ENCODE results near the gene DLEC1. TPM values are rescaled to one million over a fixed set of nuclear protein-coding genes. Genes with fewer than 3 reads are reported as not detected.

The DLEC1 gene
- total RNA-seq, 1 donor from 2014 or later: under 0.01 TPM

DNA sequence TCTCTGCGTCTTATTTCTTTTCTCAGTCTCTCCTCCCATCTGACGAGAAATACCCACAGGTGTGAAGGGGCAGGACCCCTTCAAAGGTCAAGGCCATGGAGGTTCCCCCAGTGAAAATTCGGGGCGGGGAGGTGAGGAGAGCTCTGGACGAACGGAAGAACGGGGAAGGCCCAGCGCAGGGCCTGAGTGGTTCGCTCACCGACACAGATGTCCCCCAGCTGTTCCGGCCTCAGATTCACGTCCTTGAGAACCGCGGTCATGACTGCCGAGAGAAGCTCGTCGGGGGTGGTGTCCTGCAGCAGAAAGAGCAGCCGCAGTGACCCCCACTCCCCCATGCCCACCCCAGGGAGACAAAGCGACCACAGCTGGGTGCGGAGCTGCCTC is 97.4 kb downstream of the DLEC1 start:
- Histone ChIP-seq H3K4me3 (ENCODE audit: low read length in 3 of 3) (peak overlapping the region; percentile 88 to 96 (median 95)), H3K27ac (ENCODE audit: low read depth, low read length) (peak overlapping the region; percentile 67), H3K4me1 (ENCODE audit: control insufficient read depth in 3 of 3, insufficient read depth in 3 of 3, low read length in 3 of 3) (peaks cover 27 to 37% (median 29%) of the 10 kb centered on the region in 3 donors), H3K9ac (ENCODE audit: low read depth in 1 of 3, low read length in 3 of 3) (peak overlapping the region; percentile 87 to 96 (median 91)), H3K36me3 (ENCODE audit: control insufficient read depth in 3 of 3, insufficient read depth in 3 of 3, low read length in 3 of 3) (peaks cover 30 to 42% (median 37%) of the 10 kb centered on the region in 3 donors), H3K9me3 (ENCODE audit: control insufficient read depth in 3 of 3, low read length in 3 of 3) (no peaks in the 10 kb centered on the region), H3K27me3 (ENCODE audit: control insufficient read depth in 3 of 3, insufficient read depth in 3 of 3, low read length in 3 of 3) (peaks cover 0 to 5% (median 0%) of the 10 kb centered on the region in 3 donors)

DNA sequence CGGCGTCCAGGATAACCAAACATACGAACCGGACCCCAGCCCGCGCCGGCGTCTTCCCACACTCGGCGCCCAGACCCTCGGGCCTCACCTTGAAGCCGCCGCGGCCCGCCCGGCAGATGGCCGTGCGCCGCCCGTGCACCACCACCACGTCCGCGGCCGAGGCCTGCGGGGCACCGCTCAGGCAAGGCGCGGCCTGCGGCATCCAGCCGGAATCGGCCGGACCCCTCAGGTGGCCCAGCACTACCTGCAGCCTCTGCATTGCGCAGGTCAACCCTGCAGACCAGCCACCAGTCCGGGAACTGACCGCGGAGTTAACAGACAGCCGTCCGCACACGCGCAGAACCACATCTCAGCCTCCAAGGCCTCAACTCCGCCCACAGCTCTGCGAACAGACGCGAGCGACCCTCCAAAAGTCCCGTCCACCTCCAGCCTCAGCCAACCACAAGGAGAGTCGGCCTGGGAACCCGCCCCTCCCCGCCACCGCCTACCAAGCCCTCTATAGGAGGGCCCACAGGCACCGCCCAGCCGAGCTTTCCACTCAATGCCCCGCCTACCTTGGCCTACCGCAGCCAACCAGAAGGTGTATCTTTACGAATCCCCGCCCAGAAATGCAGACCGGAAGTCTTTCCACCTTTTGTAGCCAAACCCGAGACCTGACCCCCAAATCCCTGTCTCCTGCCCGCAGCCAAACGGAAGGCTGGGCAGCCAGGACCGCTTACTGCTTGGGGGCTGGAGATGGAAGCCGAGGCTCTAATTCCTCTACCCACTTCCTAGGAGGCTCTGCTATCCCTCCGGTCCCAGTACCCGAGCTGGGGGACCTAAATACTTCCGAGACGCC is 98.0 kb downstream of the DLEC1 start, which contains the start of gene ACAA1:
Gene ACAA1, minus strand, starts transcription at position 351 of the 838 bp plus-strand sequence. Its CDS starts 92 bp downstream, at position 259.
- peaks cover 27 to 41% (median 31%) of the 10 kb centered on the region in 3 donors for H3K36me3 ChIP-seq (ENCODE audit: control insufficient read depth in 3 of 3, insufficient read depth in 3 of 3, low read length in 3 of 3)
- peaks cover 27 to 37% (median 29%) of the 10 kb centered on the region in 3 donors for H3K4me1 ChIP-seq (ENCODE audit: control insufficient read depth in 3 of 3, insufficient read depth in 3 of 3, low read length in 3 of 3)
- peak within 1 kb of the TSS; percentile 87 to 96 (median 91) for H3K9ac ChIP-seq (ENCODE audit: low read depth in 1 of 3, low read length in 3 of 3)
- peak within 1 kb of the TSS; percentile 87 for H3K27ac ChIP-seq (ENCODE audit: low read depth, low read length)
- no peaks in the 10 kb centered on the region for H3K9me3 ChIP-seq (ENCODE audit: control insufficient read depth in 3 of 3, low read length in 3 of 3)
- H3K4me3 ChIP-seq (ENCODE audit: low read length in 3 of 3): peak within 1 kb of the TSS; percentile 92 to 96 (median 95)
- H3K27me3 ChIP-seq (ENCODE audit: control insufficient read depth in 3 of 3, insufficient read depth in 3 of 3, low read length in 3 of 3): peaks cover 0 to 5% (median 0%) of the 10 kb centered on the region in 3 donors

DNA sequence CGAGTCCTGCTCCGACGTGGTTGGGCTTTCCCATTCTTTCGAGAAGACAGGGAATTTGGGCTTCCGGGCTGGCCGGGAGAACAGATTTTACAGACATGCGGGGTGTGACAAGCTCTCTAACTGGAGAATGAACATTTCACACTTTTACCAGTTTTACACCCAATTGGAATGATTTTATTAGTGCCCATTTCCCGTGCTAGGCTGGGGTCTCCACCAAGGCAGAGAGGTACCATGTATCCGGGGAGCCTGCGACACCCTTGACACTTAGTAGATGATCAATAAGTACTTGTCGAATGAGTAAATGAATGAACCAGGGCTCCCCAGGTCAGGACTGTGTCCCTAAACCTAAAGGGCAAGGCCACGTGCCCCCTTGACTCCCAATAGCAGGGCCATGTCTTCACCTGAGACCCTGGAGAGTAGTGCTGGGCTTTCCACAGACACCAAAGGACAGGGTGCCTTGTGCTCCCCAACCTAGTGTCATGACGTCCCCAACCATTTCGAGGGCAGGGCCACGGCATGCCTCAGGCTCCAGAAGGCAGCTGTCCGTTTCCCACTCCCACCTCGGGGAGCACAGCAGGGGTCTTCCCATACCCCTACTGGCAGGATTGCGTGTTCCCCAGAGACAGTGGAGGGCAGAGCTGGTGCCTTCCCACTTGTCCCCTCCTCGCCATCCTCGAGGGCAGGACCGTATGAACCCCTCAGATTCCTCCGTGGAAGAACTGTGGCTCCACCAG is 98.8 kb downstream of the DLEC1 start:
- H3K27me3 ChIP-seq (ENCODE audit: control insufficient read depth in 3 of 3, insufficient read depth in 3 of 3, low read length in 3 of 3): peaks cover 0 to 5% (median 0%) of the 10 kb centered on the region in 3 donors
- peaks cover 27 to 37% (median 29%) of the 10 kb centered on the region in 3 donors for H3K4me1 ChIP-seq (ENCODE audit: control insufficient read depth in 3 of 3, insufficient read depth in 3 of 3, low read length in 3 of 3)
- peak overlapping the region; percentile 87 for H3K27ac ChIP-seq (ENCODE audit: low read depth, low read length)
- peak overlapping the region; percentile 79 to 89 (median 84) for H3K9ac ChIP-seq (ENCODE audit: low read depth in 1 of 3, low read length in 3 of 3)
- no peaks in the 10 kb centered on the region for H3K9me3 ChIP-seq (ENCODE audit: control insufficient read depth in 3 of 3, low read length in 3 of 3)
- H3K4me3 ChIP-seq (ENCODE audit: low read length in 3 of 3): peak overlapping the region; percentile 92 to 96 (median 93)
- H3K36me3 ChIP-seq (ENCODE audit: control insufficient read depth in 3 of 3, insufficient read depth in 3 of 3, low read length in 3 of 3): peaks cover 22 to 34% (median 24%) of the 10 kb centered on the region in 3 donors

DNA sequence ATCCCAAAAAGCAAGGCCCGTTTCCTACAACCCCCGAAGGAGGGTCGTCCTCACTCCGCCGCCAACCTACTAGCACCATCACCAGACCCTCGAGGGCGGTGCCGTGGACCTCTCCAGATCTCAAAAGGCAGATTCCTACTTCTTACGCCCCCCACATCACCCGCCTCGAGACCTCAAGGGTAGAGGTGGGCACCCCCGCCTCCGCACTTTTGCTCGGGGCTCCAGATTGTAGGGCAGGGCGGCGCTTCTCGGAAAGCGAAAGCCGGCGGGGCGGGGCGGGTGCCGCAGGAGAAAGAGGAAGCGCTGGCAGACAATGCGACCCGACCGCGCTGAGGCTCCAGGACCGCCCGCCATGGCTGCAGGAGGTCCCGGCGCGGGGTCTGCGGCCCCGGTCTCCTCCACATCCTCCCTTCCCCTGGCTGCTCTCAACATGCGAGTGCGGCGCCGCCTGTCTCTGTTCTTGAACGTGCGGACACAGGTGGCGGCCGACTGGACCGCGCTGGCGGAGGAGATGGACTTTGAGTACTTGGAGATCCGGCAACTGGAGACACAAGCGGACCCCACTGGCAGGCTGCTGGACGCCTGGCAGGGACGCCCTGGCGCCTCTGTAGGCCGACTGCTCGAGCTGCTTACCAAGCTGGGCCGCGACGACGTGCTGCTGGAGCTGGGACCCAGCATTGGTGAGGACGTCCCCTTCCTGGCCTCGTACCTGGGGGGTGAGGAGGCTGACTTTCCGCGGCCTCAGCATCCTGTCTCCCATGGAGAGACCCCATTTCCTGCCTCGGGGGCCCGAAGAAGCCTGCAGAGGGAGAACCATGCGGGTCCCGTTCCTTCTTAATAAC is 99.6 kb downstream of the DLEC1 start, which contains the start of gene MYD88:
Gene MYD88, plus strand, starts transcription at position 313 of the 842 bp plus-strand sequence. Its CDS starts 40 bp downstream, at position 353.
- Histone ChIP-seq H3K9ac (ENCODE audit: low read depth in 1 of 3, low read length in 3 of 3) (peak within 1 kb of the TSS; percentile 79 to 89 (median 84)), H3K27me3 (ENCODE audit: control insufficient read depth in 3 of 3, insufficient read depth in 3 of 3, low read length in 3 of 3) (peaks cover 0 to 5% (median 0%) of the 10 kb centered on the region in 3 donors), H3K9me3 (ENCODE audit: control insufficient read depth in 3 of 3, low read length in 3 of 3) (no peaks in the 10 kb centered on the region), H3K36me3 (ENCODE audit: control insufficient read depth in 3 of 3, insufficient read depth in 3 of 3, low read length in 3 of 3) (peaks cover 15 to 26% (median 21%) of the 10 kb centered on the region in 3 donors), H3K4me3 (ENCODE audit: low read length in 3 of 3) (peak within 1 kb of the TSS; percentile 92 to 96 (median 93)), H3K4me1 (ENCODE audit: control insufficient read depth in 3 of 3, insufficient read depth in 3 of 3, low read length in 3 of 3) (peaks cover 27 to 37% (median 29%) of the 10 kb centered on the region in 3 donors), H3K27ac (ENCODE audit: low read depth, low read length) (peak within 1 kb of the TSS; percentile 87)

DNA sequence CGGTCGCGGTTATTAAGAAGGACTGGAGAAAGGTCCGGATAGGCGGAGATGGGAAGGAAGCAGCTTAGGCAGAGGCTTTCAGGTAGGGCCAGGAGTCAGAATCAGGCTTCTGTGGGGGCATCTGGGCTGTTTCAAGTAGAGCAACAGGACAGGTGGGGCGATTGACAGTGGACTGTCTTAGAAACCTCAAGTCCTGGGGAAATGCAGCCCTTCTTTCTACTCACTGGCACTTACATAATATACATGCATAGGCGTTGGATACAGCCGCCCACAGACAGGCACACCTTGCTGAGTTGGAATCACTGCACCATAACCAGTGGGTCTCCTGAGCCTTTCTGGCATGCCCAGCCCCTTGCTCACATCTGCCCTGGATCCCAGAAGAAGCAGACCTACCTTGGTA is 100.2 kb downstream of the DLEC1 start:
- peaks cover 9 to 20% (median 17%) of the 10 kb centered on the region in 3 donors for H3K36me3 ChIP-seq (ENCODE audit: control insufficient read depth in 3 of 3, insufficient read depth in 3 of 3, low read length in 3 of 3)
- H3K4me1 ChIP-seq (ENCODE audit: control insufficient read depth in 3 of 3, insufficient read depth in 3 of 3, low read length in 3 of 3): peaks cover 27 to 37% (median 29%) of the 10 kb centered on the region in 3 donors
- peak overlapping the region; percentile 92 to 96 (median 93) for H3K4me3 ChIP-seq (ENCODE audit: low read length in 3 of 3)
- no peak overlapping the region for H3K27ac ChIP-seq (ENCODE audit: low read depth, low read length)
- H3K9ac ChIP-seq (ENCODE audit: low read depth in 1 of 3, low read length in 3 of 3): peak overlapping the region; percentile 79 to 89 (median 81)
- peaks cover 0 to 5% (median 0%) of the 10 kb centered on the region in 3 donors for H3K27me3 ChIP-seq (ENCODE audit: control insufficient read depth in 3 of 3, insufficient read depth in 3 of 3, low read length in 3 of 3)
- H3K9me3 ChIP-seq (ENCODE audit: control insufficient read depth in 3 of 3, low read length in 3 of 3): no peaks in the 10 kb centered on the region

DNA sequence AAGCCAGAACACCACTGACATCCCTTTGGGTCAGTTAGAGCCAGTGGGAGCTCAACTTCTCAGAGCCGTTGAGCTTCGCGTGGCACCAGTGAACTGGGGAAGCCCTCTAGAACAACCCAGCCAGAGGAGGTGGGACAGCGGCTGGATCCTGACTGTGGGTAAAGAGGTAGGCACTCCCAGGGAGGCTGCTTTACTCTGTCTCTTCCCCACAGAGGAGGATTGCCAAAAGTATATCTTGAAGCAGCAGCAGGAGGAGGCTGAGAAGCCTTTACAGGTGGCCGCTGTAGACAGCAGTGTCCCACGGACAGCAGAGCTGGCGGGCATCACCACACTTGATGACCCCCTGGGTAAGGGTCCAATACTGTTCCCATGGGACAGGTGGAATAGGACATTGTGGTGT is 100.6 kb downstream of the DLEC1 start:
- H3K9me3 ChIP-seq (ENCODE audit: control insufficient read depth in 3 of 3, low read length in 3 of 3): no peaks in the 10 kb centered on the region
- peaks cover 0 to 5% (median 0%) of the 10 kb centered on the region in 3 donors for H3K27me3 ChIP-seq (ENCODE audit: control insufficient read depth in 3 of 3, insufficient read depth in 3 of 3, low read length in 3 of 3)
- H3K27ac ChIP-seq (ENCODE audit: low read depth, low read length): no peak overlapping the region
- peak overlapping the region; percentile 92 to 96 (median 93) for H3K4me3 ChIP-seq (ENCODE audit: low read length in 3 of 3)
- H3K4me1 ChIP-seq (ENCODE audit: control insufficient read depth in 3 of 3, insufficient read depth in 3 of 3, low read length in 3 of 3): peaks cover 27 to 37% (median 29%) of the 10 kb centered on the region in 3 donors
- H3K36me3 ChIP-seq (ENCODE audit: control insufficient read depth in 3 of 3, insufficient read depth in 3 of 3, low read length in 3 of 3): peaks cover 8 to 15% (median 14%) of the 10 kb centered on the region in 3 donors
- peak overlapping the region; percentile 79 to 89 (median 81) for H3K9ac ChIP-seq (ENCODE audit: low read depth in 1 of 3, low read length in 3 of 3)

DNA sequence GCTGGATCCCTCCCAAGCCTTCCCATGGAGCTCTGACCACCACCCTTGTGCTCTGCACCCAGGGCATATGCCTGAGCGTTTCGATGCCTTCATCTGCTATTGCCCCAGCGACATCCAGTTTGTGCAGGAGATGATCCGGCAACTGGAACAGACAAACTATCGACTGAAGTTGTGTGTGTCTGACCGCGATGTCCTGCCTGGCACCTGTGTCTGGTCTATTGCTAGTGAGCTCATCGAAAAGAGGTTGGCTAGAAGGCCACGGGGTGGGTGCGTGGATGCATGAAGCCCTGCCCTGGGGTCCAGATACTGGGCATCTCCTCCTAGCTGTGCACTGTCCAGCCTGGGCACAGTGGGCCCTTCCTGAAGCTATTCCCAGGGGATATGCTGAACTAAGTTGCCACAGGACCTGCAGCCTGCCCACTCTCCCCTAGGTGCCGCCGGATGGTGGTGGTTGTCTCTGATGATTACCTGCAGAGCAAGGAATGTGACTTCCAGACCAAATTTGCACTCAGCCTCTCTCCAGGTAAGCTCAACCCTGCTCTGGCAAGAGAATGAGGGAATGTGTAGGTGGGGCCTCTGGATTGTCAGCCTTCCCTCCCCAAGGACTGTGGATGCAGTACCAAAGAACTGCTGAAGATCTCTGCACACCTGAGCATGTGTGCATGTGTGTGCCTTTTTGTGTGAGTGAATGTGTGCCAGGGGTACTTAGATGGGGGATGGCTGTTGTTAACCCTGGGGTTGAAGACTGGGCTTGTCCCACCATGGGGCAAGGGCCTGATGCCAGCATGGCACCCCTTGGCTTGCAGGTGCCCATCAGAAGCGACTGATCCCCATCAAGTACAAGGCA is 101.5 kb downstream of the DLEC1 start:
- H3K9ac ChIP-seq (ENCODE audit: low read depth in 1 of 3, low read length in 3 of 3): no peak overlapping the region
- H3K4me1 ChIP-seq (ENCODE audit: control insufficient read depth in 3 of 3, insufficient read depth in 3 of 3, low read length in 3 of 3): peaks cover 24 to 31% (median 26%) of the 10 kb centered on the region in 3 donors
- H3K36me3 ChIP-seq (ENCODE audit: control insufficient read depth in 3 of 3, insufficient read depth in 3 of 3, low read length in 3 of 3): peaks cover 8 to 13% (median 10%) of the 10 kb centered on the region in 3 donors
- no peak overlapping the region for H3K27ac ChIP-seq (ENCODE audit: low read depth, low read length)
- no peak overlapping the region for H3K4me3 ChIP-seq (ENCODE audit: low read length in 3 of 3)
- H3K9me3 ChIP-seq (ENCODE audit: control insufficient read depth in 3 of 3, low read length in 3 of 3): no peaks in the 10 kb centered on the region
- peaks cover 0 to 5% (median 0%) of the 10 kb centered on the region in 3 donors for H3K27me3 ChIP-seq (ENCODE audit: control insufficient read depth in 3 of 3, insufficient read depth in 3 of 3, low read length in 3 of 3)

DNA sequence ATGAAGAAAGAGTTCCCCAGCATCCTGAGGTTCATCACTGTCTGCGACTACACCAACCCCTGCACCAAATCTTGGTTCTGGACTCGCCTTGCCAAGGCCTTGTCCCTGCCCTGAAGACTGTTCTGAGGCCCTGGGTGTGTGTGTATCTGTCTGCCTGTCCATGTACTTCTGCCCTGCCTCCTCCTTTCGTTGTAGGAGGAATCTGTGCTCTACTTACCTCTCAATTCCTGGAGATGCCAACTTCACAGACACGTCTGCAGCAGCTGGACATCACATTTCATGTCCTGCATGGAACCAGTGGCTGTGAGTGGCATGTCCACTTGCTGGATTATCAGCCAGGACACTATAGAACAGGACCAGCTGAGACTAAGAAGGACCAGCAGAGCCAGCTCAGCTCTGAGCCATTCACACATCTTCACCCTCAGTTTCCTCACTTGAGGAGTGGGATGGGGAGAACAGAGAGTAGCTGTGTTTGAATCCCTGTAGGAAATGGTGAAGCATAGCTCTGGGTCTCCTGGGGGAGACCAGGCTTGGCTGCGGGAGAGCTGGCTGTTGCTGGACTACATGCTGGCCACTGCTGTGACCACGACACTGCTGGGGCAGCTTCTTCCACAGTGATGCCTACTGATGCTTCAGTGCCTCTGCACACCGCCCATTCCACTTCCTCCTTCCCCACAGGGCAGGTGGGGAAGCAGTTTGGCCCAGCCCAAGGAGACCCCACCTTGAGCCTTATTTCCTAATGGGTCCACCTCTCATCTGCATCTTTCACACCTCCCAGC is 102.4 kb downstream of the DLEC1 start:
- Histone ChIP-seq H3K27ac (ENCODE audit: low read depth, low read length) (no peak overlapping the region), H3K4me3 (ENCODE audit: low read length in 3 of 3) (no peak overlapping the region), H3K9me3 (ENCODE audit: control insufficient read depth in 3 of 3, low read length in 3 of 3) (peaks cover 0 to 2% (median 0%) of the 10 kb centered on the region in 3 donors), H3K36me3 (ENCODE audit: control insufficient read depth in 3 of 3, insufficient read depth in 3 of 3, low read length in 3 of 3) (peaks cover 8 to 13% (median 10%) of the 10 kb centered on the region in 3 donors), H3K9ac (ENCODE audit: low read depth in 1 of 3, low read length in 3 of 3) (no peak overlapping the region), H3K27me3 (ENCODE audit: control insufficient read depth in 3 of 3, insufficient read depth in 3 of 3, low read length in 3 of 3) (peaks cover 0 to 5% (median 0%) of the 10 kb centered on the region in 3 donors), H3K4me1 (ENCODE audit: control insufficient read depth in 3 of 3, insufficient read depth in 3 of 3, low read length in 3 of 3) (peaks cover 17 to 24% (median 20%) of the 10 kb centered on the region in 3 donors)
